ENCODE data around the gene PRXL2C.
"Not testable (repeated sequence)": the region's sequence is repeated elsewhere in the genome, so short reads cannot be mapped to it uniquely, and the experiment has no call there.

PRXL2C gene

GRCh38 chr9:96655198-96655851 lies at the start of gene PRXL2C:
Gene PRXL2C (minus strand): TSS chr9:96655317. CDS start chr9:96655281, 36 bp downstream.
- DNase-seq (ENCODE audit: low spot score): peak; percentile 80

- not testable (repeated sequence) for DNase-seq (ENCODE audit: low spot score)
These were observed 45.7 kb upstream of the PRXL2C start for GRCh38 chr9:96700721-96701375.

GRCh38 chr9:96691326-96691725 lies 36.2 kb upstream of the PRXL2C start:
- no peak for DNase-seq (ENCODE audit: low spot score)

- DNase-seq (ENCODE audit: low spot score): no peak
These were observed 33.8 kb upstream of the PRXL2C start for GRCh38 chr9:96688745-96689464.

GRCh38 chr9:96688187-96688586 lies 33.1 kb upstream of the PRXL2C start:
- DNase-seq (ENCODE audit: low spot score): no peak

GRCh38 chr9:96686638-96687335 lies 31.7 kb upstream of the PRXL2C start:
- DNase-seq (ENCODE audit: low spot score): peak; percentile 69

GRCh38 chr9:96680812-96681499 lies 25.8 kb upstream of the PRXL2C start:
- no peak for DNase-seq (ENCODE audit: low spot score)

- no peak for DNase-seq (ENCODE audit: low spot score)
These were observed 19.9 kb upstream of the PRXL2C start for GRCh38 chr9:96674906-96675538.

GRCh38 chr9:96673786-96674185 lies 18.7 kb upstream of the PRXL2C start:
- not testable (repeated sequence) for DNase-seq (ENCODE audit: low spot score)

- DNase-seq (ENCODE audit: low spot score): no peak
These were observed 13.9 kb upstream of the PRXL2C start for GRCh38 chr9:96668868-96669534.

- DNase-seq (ENCODE audit: low spot score): no peak
These were observed 12.2 kb upstream of the PRXL2C start for GRCh38 chr9:96667363-96667728.

GRCh38 chr9:96666653-96667362 lies 11.7 kb upstream of the PRXL2C start:
- peak; percentile 10 for DNase-seq (ENCODE audit: low spot score)

GRCh38 chr9:96665789-96666188 lies 10.7 kb upstream of the PRXL2C start:
- no peak for DNase-seq (ENCODE audit: low spot score)

- DNase-seq (ENCODE audit: low spot score): no peak
These were observed 8.5 kb upstream of the PRXL2C start for GRCh38 chr9:96663506-96664120.

GRCh38 chr9:96661711-96662110 lies 6.6 kb upstream of the PRXL2C start:
- DNase-seq (ENCODE audit: low spot score): no peak

- DNase-seq (ENCODE audit: low spot score): no peak
These were observed 5.7 kb upstream of the PRXL2C start for GRCh38 chr9:96660692-96661248.

- peak; percentile 62 for DNase-seq (ENCODE audit: low spot score)
These were observed 493 bp downstream of the PRXL2C start for GRCh38 chr9:96654450-96655197.

- no peak for DNase-seq (ENCODE audit: low spot score)
These were observed 3.5 kb downstream of the PRXL2C start for GRCh38 chr9:96651626-96652025.
